MM.1S (cell line): Measurements from ENCODE around the gene CYP2J2.

Experiments used
- CTCF ChIP-seq: fragments of 300-600 bp; sonication (generic); IDR thresholded peaks from 2 replicates; pipeline ENCODE4 v1.5.1; 2016; ENCODE audit warnings: antibody characterized with exemption, low read length, mixed read lengths
- EZH2 ChIP-seq: fragments of 300-600 bp; sonication (generic); optimal IDR thresholded peaks from 2 replicates; pipeline ENCODE3; 2017; ENCODE audit warnings: low read depth, mild to moderate bottlenecking, antibody characterized with exemption, low read length, mixed read lengths

- TF ChIP-seq CTCF = peak; percentile 65
- TF ChIP-seq EZH2 = no peak
Observed at GRCh38 chr1:59879574-59879973, 47.0 kb downstream of the CYP2J2 start.
